Left lung (tissue), 10 donors: ENCODE data around the gene SPATA22. TPM values are rescaled to one million over a fixed set of nuclear protein-coding genes. Genes with fewer than 3 reads are reported as not detected.
"Not testable (repeated sequence)": the region's sequence is repeated elsewhere in the genome, so short reads cannot be mapped to it uniquely, and the experiment has no call there.

Source experiments
- ATAC-seq: fragments of 200-7000 bp; cut with Tn5 transposase; one replicate; pipeline ENCODE4 v1.9.1; 2020; ENCODE audit warnings: moderate library complexity
- DNase-seq, 4 donors: peaks; one replicate each; pipeline ENCODE4 v3.0.0-alpha.2; 2013 to 2020
- H3K27ac ChIP-seq, 2 donors: fragments of 200-600 bp; sonication (generic) in 1 of 2; one replicate each; pipeline versions ENCODE4 v1.5.0 to v1.8.0; 2020 to 2021
- H3K27me3 ChIP-seq, 2 donors: fragments of 200-600 bp; sonication (generic) in 1 of 2; one replicate each; pipeline versions ENCODE4 v1.5.0 to v1.8.0; 2020 to 2021
- H3K36me3 ChIP-seq, 2 donors: fragments of 200-600 bp; sonication (generic) in 1 of 2; one replicate each; pipeline versions ENCODE4 v1.5.0 to v1.8.0; 2020 to 2021
- H3K4me1 ChIP-seq, 2 donors: fragments of 200-600 bp; one replicate each; pipeline ENCODE4 v1.8.0; 2021
- H3K4me3 ChIP-seq, 2 donors: fragments of 200-600 bp; sonication (generic) in 1 of 2; one replicate each; pipeline versions ENCODE4 v1.5.0 to v1.8.0; 2020 to 2021; ENCODE audit warnings: mild to moderate bottlenecking in 1 of 2
- H3K9me3 ChIP-seq, 2 donors: fragments of 200-600 bp; sonication (generic) in 1 of 2; one replicate each; pipeline versions ENCODE4 v1.5.0 to v1.8.0; 2020 to 2021
- intact Hi-C, 2 donors: fragments of 100-400 bp; cut with DNase I; formaldehyde crosslinking; loops; one replicate each; pipeline versions ENCODE4 v1.11.2 to v1.14.2; 2022
- polyA plus RNA-seq, 6 donors: library from polyadenylated mRNA; unstranded; fragments of 120-200 nt; gene quantifications; one replicate each; pipeline ENCODE4 v1.2.1, GENCODE V29; 2013; ENCODE audit not compliant: insufficient read length in 6 of 6
- total RNA-seq, 2 donors: library from RNA; stranded (reverse); fragmentation: NEBNext Ultra II Directional; extraction: Animal tissue kit (Norgen Biotek cat#: 25700); gene quantifications; one replicate each; pipeline ENCODE4 v1.2.1, GENCODE V29; 2021
- TF ChIP-seq, protein P1 (sequence below), 2 donors: fragments of 200-600 bp; sonication (generic) in 1 of 2; IDR thresholded peaks; one replicate each; pipeline versions ENCODE4 v1.5.0 to v1.8.0; 2021; ENCODE audit warnings: antibody characterized with exemption in 2 of 2
- donor health status: DM: no; HTN: yes; CAD: no.
- donor health status: DM: no; HTN: no; CAD: no.

SPATA22 gene
- total and polyA plus RNA-seq, 8 donors: 0.25 to 1.4 (median 0.40) TPM; not detected in 1

DNA sequence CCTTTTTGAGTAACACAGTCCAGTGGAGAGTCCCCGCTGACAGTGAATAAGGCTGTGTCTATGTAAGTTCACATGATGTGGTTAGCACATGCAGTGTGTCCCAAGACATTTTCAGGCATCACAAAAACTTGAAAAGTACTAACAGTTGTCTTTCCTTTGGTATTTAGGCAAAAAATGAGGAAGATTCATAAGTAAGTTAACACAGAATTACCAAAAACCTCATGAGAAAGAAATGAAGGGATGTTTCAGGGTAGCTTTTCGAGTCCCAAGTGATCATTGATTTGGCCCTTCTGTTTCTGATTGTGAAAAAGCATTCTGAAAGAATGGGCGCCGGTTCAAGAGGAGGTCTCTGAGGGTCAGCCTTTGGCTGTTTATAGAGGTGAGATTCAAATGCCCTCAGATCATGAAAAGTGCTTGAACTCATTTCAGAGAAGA is 3.6 kb upstream of the SPATA22 start:
- Histone ChIP-seq H3K4me1 (peaks cover 0 to 3% of the 10 kb centered on the region in 2 donors), H3K27ac (peak overlapping the region; percentile 45 to 65), H3K9me3 (no peaks in the 10 kb centered on the region), H3K27me3 (no peaks in the 10 kb centered on the region), H3K36me3 (no peaks in the 10 kb centered on the region), H3K4me3 (no peak overlapping the region)
- ATAC-seq (no peak), DNase-seq (peak in 2 of 4 donors; percentile 47 to 52)
- intact Hi-C loops: no loop called here
- TF ChIP-seq, protein P1, sequence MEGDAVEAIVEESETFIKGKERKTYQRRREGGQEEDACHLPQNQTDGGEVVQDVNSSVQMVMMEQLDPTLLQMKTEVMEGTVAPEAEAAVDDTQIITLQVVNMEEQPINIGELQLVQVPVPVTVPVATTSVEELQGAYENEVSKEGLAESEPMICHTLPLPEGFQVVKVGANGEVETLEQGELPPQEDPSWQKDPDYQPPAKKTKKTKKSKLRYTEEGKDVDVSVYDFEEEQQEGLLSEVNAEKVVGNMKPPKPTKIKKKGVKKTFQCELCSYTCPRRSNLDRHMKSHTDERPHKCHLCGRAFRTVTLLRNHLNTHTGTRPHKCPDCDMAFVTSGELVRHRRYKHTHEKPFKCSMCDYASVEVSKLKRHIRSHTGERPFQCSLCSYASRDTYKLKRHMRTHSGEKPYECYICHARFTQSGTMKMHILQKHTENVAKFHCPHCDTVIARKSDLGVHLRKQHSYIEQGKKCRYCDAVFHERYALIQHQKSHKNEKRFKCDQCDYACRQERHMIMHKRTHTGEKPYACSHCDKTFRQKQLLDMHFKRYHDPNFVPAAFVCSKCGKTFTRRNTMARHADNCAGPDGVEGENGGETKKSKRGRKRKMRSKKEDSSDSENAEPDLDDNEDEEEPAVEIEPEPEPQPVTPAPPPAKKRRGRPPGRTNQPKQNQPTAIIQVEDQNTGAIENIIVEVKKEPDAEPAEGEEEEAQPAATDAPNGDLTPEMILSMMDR (IDR thresholded peaks at IDR 0.05): no peak

DNA sequence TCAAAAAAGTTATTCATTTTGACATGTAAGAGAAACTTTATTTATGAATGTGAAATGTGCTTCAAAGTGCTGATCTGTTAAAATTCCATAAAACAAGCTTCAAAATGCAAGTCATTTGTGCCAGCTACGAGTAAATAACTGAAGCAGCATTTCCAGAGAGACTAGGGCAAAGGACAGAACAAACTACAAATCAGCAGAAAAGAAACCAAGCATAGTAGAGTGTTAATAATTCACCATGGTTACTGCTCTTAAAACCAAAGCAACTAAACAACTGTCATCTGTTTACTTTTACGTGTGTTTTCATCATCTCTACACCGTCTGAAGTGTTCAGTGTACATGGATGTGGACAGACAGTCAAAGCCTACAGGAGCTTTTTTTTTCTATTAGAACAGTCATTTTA is 2.6 kb upstream of the SPATA22 start:
- H3K27ac ChIP-seq: peak overlapping the region; percentile 36 to 45
- no peaks in the 10 kb centered on the region for H3K9me3 ChIP-seq
- TF ChIP-seq, protein P1 (IDR thresholded peaks at IDR 0.05): no peak
- intact Hi-C loops: no loop called here
- DNase-seq: peak in 2 of 4 donors; percentile 49 to 77
- peaks cover 0 to 3% of the 10 kb centered on the region in 2 donors for H3K4me1 ChIP-seq
- H3K36me3 ChIP-seq: no peaks in the 10 kb centered on the region
- ATAC-seq: peak; percentile 33
- H3K27me3 ChIP-seq: no peaks in the 10 kb centered on the region
- H3K4me3 ChIP-seq: no peak overlapping the region

DNA sequence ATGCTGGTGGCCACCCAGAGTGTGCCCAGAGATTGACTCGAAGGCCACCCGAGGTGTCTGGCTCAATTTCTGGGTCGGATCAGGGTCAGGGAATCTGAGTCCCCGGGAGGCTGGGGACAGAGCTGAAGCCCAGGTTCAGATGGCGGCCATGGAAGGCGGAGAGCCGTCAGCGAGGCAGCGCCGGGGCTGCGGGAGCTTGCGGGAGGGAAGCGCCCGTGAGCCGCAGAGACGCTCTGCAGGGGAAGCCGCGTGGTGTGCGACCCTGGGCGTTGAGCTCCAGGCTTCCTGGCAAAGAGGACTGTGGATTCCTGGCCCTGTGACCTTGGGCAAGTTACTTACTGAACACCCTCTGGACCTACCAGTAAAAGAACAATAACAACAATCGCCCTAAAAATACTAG is 518 bp upstream of the SPATA22 start:
- no peaks in the 10 kb centered on the region for H3K36me3 ChIP-seq
- H3K27me3 ChIP-seq: no peaks in the 10 kb centered on the region
- no peak overlapping the region for H3K27ac ChIP-seq
- H3K4me1 ChIP-seq: peaks cover 0 to 3% of the 10 kb centered on the region in 2 donors
- TF ChIP-seq, protein P1 (IDR thresholded peaks at IDR 0.05): no peak
- DNase-seq (peak in 1 of 4 donors; percentile 69), ATAC-seq (no peak)
- H3K4me3 ChIP-seq: no peak overlapping the region
- no peaks in the 10 kb centered on the region for H3K9me3 ChIP-seq
- intact Hi-C loops: no loop called here

DNA sequence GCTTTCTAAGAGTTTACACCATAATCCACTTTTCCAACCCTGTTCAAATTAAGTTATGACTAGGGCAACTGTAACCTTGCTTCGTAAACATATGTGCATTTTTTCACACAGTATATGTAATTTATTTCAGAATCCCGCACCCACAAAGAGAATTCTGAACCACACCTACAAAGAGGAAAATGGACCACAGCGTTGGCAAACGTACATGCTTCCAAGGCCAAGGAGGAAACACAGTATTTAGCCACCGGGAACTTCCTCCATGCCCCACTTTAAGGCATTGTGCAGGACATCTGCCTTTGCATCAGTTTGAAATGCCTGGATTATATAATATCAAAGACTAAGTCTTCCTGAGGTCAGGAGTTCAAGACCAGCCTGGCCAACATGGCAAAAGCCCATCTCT is 2.1 kb downstream of the SPATA22 start:
- no peak overlapping the region for H3K27ac ChIP-seq
- H3K27me3 ChIP-seq: no peaks in the 10 kb centered on the region
- H3K9me3 ChIP-seq: no peaks in the 10 kb centered on the region
- H3K36me3 ChIP-seq: no peaks in the 10 kb centered on the region
- TF ChIP-seq, protein P1 (IDR thresholded peaks at IDR 0.05): no peak
- DNase-seq: no peak
- intact Hi-C loops: no loop called here
- H3K4me3 ChIP-seq: no peak overlapping the region
- H3K4me1 ChIP-seq: no peaks in the 10 kb centered on the region
- no peak for ATAC-seq

DNA sequence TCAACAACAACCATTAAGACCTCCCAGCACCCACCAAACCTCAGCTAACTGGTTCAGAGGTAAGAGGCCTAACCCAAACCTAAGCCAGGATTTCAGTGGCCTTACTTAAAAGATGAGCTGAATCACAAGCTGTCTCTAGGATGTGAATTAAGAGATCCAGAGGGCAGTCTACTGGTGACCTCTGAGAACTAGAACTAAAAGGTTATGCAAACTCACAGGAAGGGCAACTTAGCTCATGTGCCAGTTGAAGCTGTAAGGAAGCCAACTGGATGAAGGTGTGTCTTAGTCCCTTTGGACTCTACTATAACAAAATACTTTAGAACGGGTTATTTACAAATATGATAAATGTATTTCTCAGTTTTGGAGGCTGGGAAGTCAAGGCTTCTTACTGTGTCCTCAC is 5.3 kb downstream of the SPATA22 start:
- ATAC-seq, H3K4me1 ChIP-seq, H3K36me3 ChIP-seq, H3K4me3 ChIP-seq, H3K9me3 ChIP-seq, H3K27me3 ChIP-seq, H3K27ac ChIP-seq, DNase-seq, intact Hi-C loops: not testable (repeated sequence)

DNA sequence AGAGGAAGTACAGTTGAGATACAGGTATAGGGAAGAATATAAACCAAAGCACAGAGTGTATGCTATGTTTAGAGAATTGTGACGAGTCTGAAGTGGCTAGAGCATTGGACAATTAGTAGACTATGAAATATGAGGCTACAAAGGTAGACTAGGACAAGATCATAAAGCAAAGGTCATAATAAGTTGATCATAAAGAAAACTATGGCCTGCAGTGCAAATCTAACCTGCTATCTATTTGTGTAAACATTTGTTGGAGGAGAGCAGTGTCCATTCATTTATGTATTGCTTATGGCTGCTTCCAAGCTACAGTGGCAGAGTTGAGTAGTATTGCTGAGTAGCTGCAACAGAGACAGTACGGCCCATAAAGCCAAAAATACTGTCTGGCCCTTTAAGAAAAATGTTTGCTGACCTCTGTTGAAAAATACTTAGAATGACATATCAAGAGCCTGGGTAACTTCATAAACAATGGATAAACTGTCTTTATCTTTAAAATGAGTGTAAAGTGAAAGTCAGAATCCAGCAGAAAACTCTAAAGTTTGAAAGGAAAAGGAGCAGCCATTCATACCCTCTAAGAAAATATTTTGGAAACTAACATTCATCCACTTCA is 23.5 kb downstream of the SPATA22 start:
- Histone ChIP-seq H3K36me3 (no peaks in the 10 kb centered on the region), H3K9me3 (no peaks in the 10 kb centered on the region), H3K4me1 (no peaks in the 10 kb centered on the region), H3K27ac (no peak overlapping the region), H3K4me3 (no peak overlapping the region), H3K27me3 (no peaks in the 10 kb centered on the region)
- intact Hi-C loops: no loop called here
- no peak for ATAC-seq
- peak in 2 of 4 donors; percentile 27 to 52 for DNase-seq
- TF ChIP-seq, protein P1 (IDR thresholded peaks at IDR 0.05): no peak
